Esophagus squamous epithelium (tissue), 5 donors: ENCODE results near the gene ICE2. TPM values are rescaled to one million over a fixed set of nuclear protein-coding genes. Genes with fewer than 3 reads are reported as not detected.

Experiments used
- DNase-seq: peaks from one replicate; lab custom pipeline; 2025; lab: John Stamatoyannopoulos, UW
- H3K27ac ChIP-seq, 4 donors: fragments of 200-600 bp; sonication (generic); one replicate each; pipeline ENCODE4 v1.5.1; 2016 to 2019; ENCODE audit warnings: mild to moderate bottlenecking in 1 of 4
- H3K27me3 ChIP-seq, 4 donors: fragments of 200-600 bp; sonication (generic); 1 replicate in 3 of 4; 2 replicates in 1 of 4; pipeline versions ENCODE4 v1.5.1 to v1.6.0; 2017 to 2021; ENCODE audit warnings: antibody characterized with exemption in 1 of 4
- H3K36me3 ChIP-seq, 3 donors: fragments of 200-600 bp; sonication (generic); one replicate each; pipeline ENCODE4 v1.5.1; 2016 to 2019
- H3K4me1 ChIP-seq, 3 donors: fragments of 200-600 bp; sonication (generic); one replicate each; pipeline ENCODE4 v1.5.1; 2017 to 2019
- H3K4me3 ChIP-seq, 4 donors: fragments of 200-600 bp; sonication (generic); 1 replicate in 3 of 4; 2 replicates in 1 of 4; pipeline ENCODE4 v1.5.1; 2016 to 2019; ENCODE audit warnings: mild to moderate bottlenecking in 2 of 4, moderate library complexity in 1 of 4
- H3K9me3 ChIP-seq, 3 donors: fragments of 200-600 bp; sonication (generic); one replicate each; pipeline ENCODE4 v1.5.1; 2016 to 2019
- CTCF ChIP-seq, 6 experiments: fragments of 450-650 bp in 4 of 6; fragments of 200-600 bp in 2 of 6; sonication (generic) in 2 of 6; IDR thresholded peaks; one replicate each; pipeline ENCODE4 v1.5.1; 2016 to 2019; ENCODE audit warnings: antibody characterized with exemption in 6 of 6, mild to moderate bottlenecking in 4 of 6, moderate library complexity in 4 of 6
- POLR2A ChIP-seq, 4 donors: fragments of 450-650 bp; IDR thresholded peaks; one replicate each; pipeline ENCODE4 v1.6.1; 2017; ENCODE audit warnings: antibody characterized with exemption in 4 of 4, mild to moderate bottlenecking in 4 of 4, moderate library complexity in 3 of 4
- WGBS, 2 donors: methylation state at CpG; one replicate each; pipeline ENCODE4 v1.1.5; 2018; 5-methylcytosine and 5-hydroxymethylcytosine counted together
- intact Hi-C: fragments of 100-400 bp; cut with DNase I; formaldehyde crosslinking; loops from one replicate; pipeline ENCODE4 v1.15.0; 2022
- total RNA-seq, 4 donors: library from RNA; depleted of rRNA; stranded (reverse); fragments of >200 nt; gene quantifications; one replicate each; pipeline ENCODE4 v1.1.0, GENCODE V29; 2016
- donor health status: DM: yes; HTN: yes; CAD: no.

ICE2 gene
- total RNA-seq, 4 donors from 2014 or later = 7.0 to 35.9 (median 19.9) TPM

GRCh38 chr15:60419753-60420152 is 59.2 kb downstream of the ICE2 start:
- TF ChIP-seq CTCF (IDR thresholded peaks at IDR 0.05) = no peak
- no peak for TF ChIP-seq POLR2A (IDR thresholded peaks at IDR 0.05)
- no peak for DNase-seq
- Histone ChIP-seq H3K27ac (no peak overlapping the region), H3K36me3 (peaks cover 0 to 12% (median 0%) of the 10 kb centered on the region in 3 donors), H3K4me3 (no peak overlapping the region), H3K27me3 (no peaks in the 10 kb centered on the region), H3K9me3 (no peaks in the 10 kb centered on the region), H3K4me1 (peaks cover 4 to 43% (median 4%) of the 10 kb centered on the region in 3 donors)
- intact Hi-C loops = no loop called here
- 49 to 60% methylated on average over 2 of the region's 2 CpGs for WGBS, 2 donors

DNA sequence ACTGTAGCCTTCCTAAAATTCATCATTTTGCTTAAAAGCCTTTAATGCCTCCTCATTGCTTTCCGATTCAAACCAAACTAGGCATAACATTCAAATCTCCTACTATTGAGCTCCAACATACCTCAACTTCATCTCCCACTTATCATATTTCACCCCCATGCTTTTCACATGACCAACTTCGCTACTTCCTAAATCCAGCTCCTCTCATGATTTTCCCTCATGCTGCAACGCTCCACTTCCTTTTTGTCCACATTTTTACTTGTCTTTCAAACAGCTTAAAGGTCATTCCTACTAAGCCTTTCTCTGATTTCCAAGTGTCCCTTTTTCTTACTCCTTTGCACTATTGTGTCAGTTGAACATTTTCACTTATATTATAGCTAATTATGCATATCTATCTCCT is 60.8 kb downstream of the ICE2 start:
- no peak overlapping the region for H3K27ac ChIP-seq
- DNase-seq = no peak
- no peaks in the 10 kb centered on the region for H3K27me3 ChIP-seq
- no peak overlapping the region for H3K4me3 ChIP-seq
- H3K36me3 ChIP-seq = peaks cover 0 to 12% (median 0%) of the 10 kb centered on the region in 3 donors
- intact Hi-C loops = no loop called here
- H3K9me3 ChIP-seq = no peaks in the 10 kb centered on the region
- TF ChIP-seq CTCF (IDR thresholded peaks at IDR 0.05) = no peak
- no peak for TF ChIP-seq POLR2A (IDR thresholded peaks at IDR 0.05)
- H3K4me1 ChIP-seq = peaks cover 2 to 51% (median 18%) of the 10 kb centered on the region in 3 donors
- 86 to 87% methylated on average over 3 of the region's 3 CpGs for whole genome bisulfite sequencing, 2 donors

GRCh38 chr15:60417112-60417511 is 61.8 kb downstream of the ICE2 start:
- intact Hi-C loops = no loop called here
- H3K4me1 ChIP-seq = peaks cover 7 to 47% (median 16%) of the 10 kb centered on the region in 3 donors
- no peaks in the 10 kb centered on the region for H3K27me3 ChIP-seq
- no peak overlapping the region for H3K27ac ChIP-seq
- no peaks in the 10 kb centered on the region for H3K9me3 ChIP-seq
- no peak for DNase-seq
- WGBS, 2 donors = 96 to 97% methylated on average over 4 of the region's 4 CpGs
- H3K4me3 ChIP-seq = no peak overlapping the region
- TF ChIP-seq CTCF (IDR thresholded peaks at IDR 0.05) (no peak), POLR2A (IDR thresholded peaks at IDR 0.05) (no peak)
- H3K36me3 ChIP-seq = peaks cover 0 to 3% (median 0%) of the 10 kb centered on the region in 3 donors

DNA sequence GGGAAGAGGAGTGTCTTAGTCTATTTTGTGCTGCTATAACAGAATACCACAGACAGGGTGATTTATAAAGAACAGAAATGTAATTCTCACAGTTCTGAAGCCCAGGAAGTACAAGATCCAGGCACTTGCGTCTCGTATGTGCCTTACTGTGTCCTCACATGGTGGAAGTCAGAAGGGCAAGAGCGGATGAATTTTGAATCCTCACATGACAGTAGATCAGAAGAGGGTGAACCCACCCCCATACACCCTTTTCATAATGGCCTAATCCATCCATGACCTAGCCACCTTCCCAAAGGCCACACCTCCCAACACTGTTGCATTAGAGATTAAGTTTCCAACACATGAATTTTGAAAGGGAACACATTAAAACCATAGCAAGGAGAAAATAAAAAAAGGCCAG is 62.5 kb downstream of the ICE2 start:
- no peak for DNase-seq
- intact Hi-C loops = no loop called here
- H3K27ac ChIP-seq = peak overlapping the region in 2 of 4 donors; percentile 37 to 38
- TF ChIP-seq POLR2A (IDR thresholded peaks at IDR 0.05) (no peak), CTCF (IDR thresholded peaks at IDR 0.05) (no peak)
- H3K9me3 ChIP-seq = no peaks in the 10 kb centered on the region
- WGBS, 2 donors = 86 to 100% methylated on average over 1 to 3 of the region's 3 CpGs
- no peak overlapping the region for H3K4me3 ChIP-seq
- H3K4me1 ChIP-seq = peaks cover 7 to 41% (median 14%) of the 10 kb centered on the region in 3 donors
- H3K36me3 ChIP-seq = no peaks in the 10 kb centered on the region
- no peaks in the 10 kb centered on the region for H3K27me3 ChIP-seq

DNA sequence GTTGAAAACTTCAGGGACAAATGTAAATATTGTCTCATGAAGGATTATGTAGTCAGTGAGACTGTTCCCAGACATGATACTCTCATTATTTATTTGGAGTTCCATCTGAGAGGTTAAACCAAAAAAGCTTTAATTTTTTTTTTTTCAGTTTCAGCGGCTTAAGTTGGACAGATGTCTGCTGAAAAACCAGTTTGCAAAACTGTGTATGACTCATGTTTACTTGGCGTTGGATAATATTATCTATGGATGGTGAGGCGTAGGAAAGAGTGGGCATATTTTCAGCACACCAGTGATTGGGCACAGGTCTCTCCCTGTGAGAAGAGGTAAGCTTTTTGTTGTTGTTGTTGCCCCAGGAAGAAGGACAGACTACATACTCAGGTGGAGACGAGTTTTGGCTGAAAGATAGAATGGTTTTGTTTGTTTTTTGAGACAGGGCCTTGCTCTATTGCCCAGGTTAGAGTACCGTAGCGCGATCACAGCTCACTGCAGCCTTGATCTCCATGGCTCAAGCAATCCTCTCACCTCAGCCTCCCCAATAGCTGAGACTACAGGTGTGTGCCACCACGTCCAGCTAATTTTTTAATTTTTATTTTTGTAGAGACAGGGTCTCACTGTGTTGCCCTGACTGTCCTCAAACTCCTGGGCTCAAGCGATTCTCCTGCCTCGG is 64.8 kb downstream of the ICE2 start:
- intact Hi-C loops = no loop called here
- Histone ChIP-seq H3K27me3 (no peaks in the 10 kb centered on the region), H3K4me1 (peaks cover 7 to 29% (median 15%) of the 10 kb centered on the region in 3 donors), H3K36me3 (no peaks in the 10 kb centered on the region), H3K9me3 (no peaks in the 10 kb centered on the region), H3K27ac (peak overlapping the region; percentile 53 to 83 (median 71)), H3K4me3 (no peak overlapping the region)
- 51 to 54% methylated on average over 10 of the region's 10 CpGs for WGBS, 2 donors
- TF ChIP-seq CTCF (IDR thresholded peaks at IDR 0.05) (no peak), POLR2A (IDR thresholded peaks at IDR 0.05) (no peak)
- no peak for DNase-seq
